ENCODE results near the gene PSMA3.

Gene PSMA3

GRCh38 chr14:58272588-58273372, 28.1 kb downstream of the PSMA3 start:
- Histone ChIP-seq H2BK120ac (ENCODE audit: low read depth, low read length) (no peak overlapping the region), H2BK12ac (ENCODE audit: low read length in 2 of 2) (no peak overlapping the region), H2BK15ac (ENCODE audit: low read depth, poor library complexity, severe bottlenecking) (no peak overlapping the region), H3K14ac (ENCODE audit: low read length in 2 of 2) (no peak overlapping the region), H3K27me3 (ENCODE audit: control insufficient read depth in 1 of 2, insufficient read depth in 1 of 2, low read length in 2 of 2) (no peaks in the 10 kb centered on the region), H3K27ac (ENCODE audit: low read length, poor library complexity, severe bottlenecking) (peak overlapping the region; percentile 3), H2BK5ac (ENCODE audit: low read depth, low read length, poor library complexity, severe bottlenecking) (no peak overlapping the region), H2AK5ac (ENCODE audit: low read length, severe bottlenecking) (no peak overlapping the region), H3K9me3 (ENCODE audit: control insufficient read depth, low read length) (no peaks in the 10 kb centered on the region), H2AFZ (ENCODE audit: low read depth, low read length) (no peak overlapping the region), H3K36me3 (ENCODE audit: control insufficient read depth in 1 of 2, insufficient read depth in 2 of 2, low read depth in 1 of 2, low read length in 2 of 2) (peaks cover 29 to 84% of the 10 kb centered on the region in 2 experiments), H4K91ac (ENCODE audit: low read length) (no peak overlapping the region), H3K4me1 (ENCODE audit: control insufficient read depth, insufficient read depth, low read depth, low read length) (peaks cover 4% of the 10 kb centered on the region), H3K23ac (ENCODE audit: low read length in 2 of 2) (no peak overlapping the region), H3K79me1 (replicated peaks; ENCODE audit: low read length, poor library complexity, severe bottlenecking) (peaks cover 4% of the 10 kb centered on the region), H3K4me3 (ENCODE audit: insufficient read depth in 1 of 2, low read depth in 1 of 2, low read length in 2 of 2) (no peak overlapping the region), H3K18ac (ENCODE audit: low read depth in 1 of 2, low read length in 2 of 2) (no peak overlapping the region), H4K8ac (ENCODE audit: low read length) (no peak overlapping the region), H3K9ac (ENCODE audit: low read length) (peak overlapping the region; percentile 73), H3K4me2 (ENCODE audit: low read length, poor library complexity, severe bottlenecking) (no peak overlapping the region), H3K4ac (ENCODE audit: low read depth in 1 of 2, low read length in 2 of 2) (no peak overlapping the region)
- peak; percentile 42 for DNase-seq
- WGBS: 82% methylated on average over 3 of the region's 4 CpGs

- DNase-seq: no peak
- H2BK15ac ChIP-seq (ENCODE audit: low read depth, poor library complexity, severe bottlenecking): no peak overlapping the region
- no peak overlapping the region for H4K91ac ChIP-seq (ENCODE audit: low read length)
- no peak overlapping the region for H3K23ac ChIP-seq (ENCODE audit: low read length in 2 of 2)
- H3K9ac ChIP-seq (ENCODE audit: low read length): no peak overlapping the region
- H3K9me3 ChIP-seq (ENCODE audit: control insufficient read depth, low read length): no peaks in the 10 kb centered on the region
- H3K4ac ChIP-seq (ENCODE audit: low read depth in 1 of 2, low read length in 2 of 2): no peak overlapping the region
- no peak overlapping the region for H3K4me2 ChIP-seq (ENCODE audit: low read length, poor library complexity, severe bottlenecking)
- no peak overlapping the region for H3K4me3 ChIP-seq (ENCODE audit: insufficient read depth in 1 of 2, low read depth in 1 of 2, low read length in 2 of 2)
- peaks cover 6% of the 10 kb centered on the region for H3K4me1 ChIP-seq (ENCODE audit: control insufficient read depth, insufficient read depth, low read depth, low read length)
- no peak overlapping the region for H4K8ac ChIP-seq (ENCODE audit: low read length)
- peaks cover 4% of the 10 kb centered on the region for H3K79me1 ChIP-seq (replicated peaks; ENCODE audit: low read length, poor library complexity, severe bottlenecking)
- no peak overlapping the region for H3K14ac ChIP-seq (ENCODE audit: low read length in 2 of 2)
- no peak overlapping the region for H2BK12ac ChIP-seq (ENCODE audit: low read length in 2 of 2)
- H3K27ac ChIP-seq (ENCODE audit: low read length, poor library complexity, severe bottlenecking): no peak overlapping the region
- no peak overlapping the region for H2BK120ac ChIP-seq (ENCODE audit: low read depth, low read length)
- no peaks in the 10 kb centered on the region for H3K27me3 ChIP-seq (ENCODE audit: control insufficient read depth in 1 of 2, insufficient read depth in 1 of 2, low read length in 2 of 2)
- H2AK5ac ChIP-seq (ENCODE audit: low read length, severe bottlenecking): no peak overlapping the region
- no peak overlapping the region for H3K18ac ChIP-seq (ENCODE audit: low read depth in 1 of 2, low read length in 2 of 2)
- no peak overlapping the region for H2AFZ ChIP-seq (ENCODE audit: low read depth, low read length)
- no peak overlapping the region for H2BK5ac ChIP-seq (ENCODE audit: low read depth, low read length, poor library complexity, severe bottlenecking)
- H3K36me3 ChIP-seq (ENCODE audit: control insufficient read depth in 1 of 2, insufficient read depth in 2 of 2, low read depth in 1 of 2, low read length in 2 of 2): peaks cover 25 to 84% of the 10 kb centered on the region in 2 experiments
These were observed 30.2 kb downstream of the PSMA3 start for GRCh38 chr14:58274881-58275280.

- Histone ChIP-seq H3K4me3 (ENCODE audit: insufficient read depth in 1 of 2, low read depth in 1 of 2, low read length in 2 of 2) (no peak overlapping the region), H3K14ac (ENCODE audit: low read length in 2 of 2) (no peak overlapping the region), H3K79me1 (replicated peaks; ENCODE audit: low read length, poor library complexity, severe bottlenecking) (peaks cover 4% of the 10 kb centered on the region), H3K27me3 (ENCODE audit: control insufficient read depth in 1 of 2, insufficient read depth in 1 of 2, low read length in 2 of 2) (no peaks in the 10 kb centered on the region), H3K9me3 (ENCODE audit: control insufficient read depth, low read length) (no peaks in the 10 kb centered on the region), H3K36me3 (ENCODE audit: control insufficient read depth in 1 of 2, insufficient read depth in 2 of 2, low read depth in 1 of 2, low read length in 2 of 2) (peaks cover 23 to 79% of the 10 kb centered on the region in 2 experiments), H2BK5ac (ENCODE audit: low read depth, low read length, poor library complexity, severe bottlenecking) (no peak overlapping the region), H2BK15ac (ENCODE audit: low read depth, poor library complexity, severe bottlenecking) (no peak overlapping the region), H3K23ac (ENCODE audit: low read length in 2 of 2) (no peak overlapping the region), H4K91ac (ENCODE audit: low read length) (no peak overlapping the region), H3K27ac (ENCODE audit: low read length, poor library complexity, severe bottlenecking) (no peak overlapping the region), H4K8ac (ENCODE audit: low read length) (no peak overlapping the region), H2AFZ (ENCODE audit: low read depth, low read length) (no peak overlapping the region), H3K4me1 (ENCODE audit: control insufficient read depth, insufficient read depth, low read depth, low read length) (peaks cover 6% of the 10 kb centered on the region), H3K18ac (ENCODE audit: low read depth in 1 of 2, low read length in 2 of 2) (no peak overlapping the region), H2AK5ac (ENCODE audit: low read length, severe bottlenecking) (no peak overlapping the region), H3K4me2 (ENCODE audit: low read length, poor library complexity, severe bottlenecking) (no peak overlapping the region), H2BK12ac (ENCODE audit: low read length in 2 of 2) (no peak overlapping the region), H3K4ac (ENCODE audit: low read depth in 1 of 2, low read length in 2 of 2) (no peak overlapping the region), H3K9ac (ENCODE audit: low read length) (peak overlapping the region; percentile 11), H2BK120ac (ENCODE audit: low read depth, low read length) (no peak overlapping the region)
- no peak for DNase-seq
- WGBS: 100% methylated on average over 1 of the region's 2 CpGs
These were observed 31.0 kb downstream of the PSMA3 start for GRCh38 chr14:58275527-58276190.

GRCh38 chr14:58276208-58276607, 31.6 kb downstream of the PSMA3 start:
- Histone ChIP-seq H2BK5ac (ENCODE audit: low read depth, low read length, poor library complexity, severe bottlenecking) (no peak overlapping the region), H3K4me1 (ENCODE audit: control insufficient read depth, insufficient read depth, low read depth, low read length) (peaks cover 6% of the 10 kb centered on the region), H2BK15ac (ENCODE audit: low read depth, poor library complexity, severe bottlenecking) (no peak overlapping the region), H3K4me2 (ENCODE audit: low read length, poor library complexity, severe bottlenecking) (no peak overlapping the region), H2AK5ac (ENCODE audit: low read length, severe bottlenecking) (no peak overlapping the region), H3K27ac (ENCODE audit: low read length, poor library complexity, severe bottlenecking) (no peak overlapping the region), H3K23ac (ENCODE audit: low read length in 2 of 2) (no peak overlapping the region), H2BK12ac (ENCODE audit: low read length in 2 of 2) (no peak overlapping the region), H4K8ac (ENCODE audit: low read length) (no peak overlapping the region), H3K36me3 (ENCODE audit: control insufficient read depth in 1 of 2, insufficient read depth in 2 of 2, low read depth in 1 of 2, low read length in 2 of 2) (peaks cover 23 to 75% of the 10 kb centered on the region in 2 experiments), H4K91ac (ENCODE audit: low read length) (no peak overlapping the region), H2AFZ (ENCODE audit: low read depth, low read length) (no peak overlapping the region), H2BK120ac (ENCODE audit: low read depth, low read length) (no peak overlapping the region), H3K14ac (ENCODE audit: low read length in 2 of 2) (no peak overlapping the region), H3K4me3 (ENCODE audit: insufficient read depth in 1 of 2, low read depth in 1 of 2, low read length in 2 of 2) (no peak overlapping the region), H3K79me1 (replicated peaks; ENCODE audit: low read length, poor library complexity, severe bottlenecking) (peaks cover 4% of the 10 kb centered on the region), H3K18ac (ENCODE audit: low read depth in 1 of 2, low read length in 2 of 2) (no peak overlapping the region), H3K4ac (ENCODE audit: low read depth in 1 of 2, low read length in 2 of 2) (no peak overlapping the region), H3K9ac (ENCODE audit: low read length) (peak overlapping the region; percentile 11), H3K9me3 (ENCODE audit: control insufficient read depth, low read length) (no peaks in the 10 kb centered on the region), H3K27me3 (ENCODE audit: control insufficient read depth in 1 of 2, insufficient read depth in 1 of 2, low read length in 2 of 2) (no peaks in the 10 kb centered on the region)
- no CpG with 5 or more reads among the region's 1 CpG for WGBS
- DNase-seq: no peak
